Brain microvascular endothelial cell (primary cell): ENCODE results near the gene HIVEP3.
A peak's percentile ranks its signal among the peaks of the same experiment; 100 is the strongest.

ENCODE experiments used
- DNase-seq: peaks from one replicate; pipeline ENCODE4 v3.0.0-alpha.2; 2020
- H3K27ac ChIP-seq: fragments of 250-450 bp; sonication (Bioruptor Pico); 2 replicates; pipeline ENCODE4 v1.5.1; 2020; ENCODE audit warnings: mild to moderate bottlenecking, moderate library complexity
- H3K27me3 ChIP-seq: fragments of 250-450 bp; sonication (Bioruptor Pico); replicated peaks from 2 replicates; pipeline ENCODE4 v1.5.1; 2020; ENCODE audit warnings: mild to moderate bottlenecking
- H3K36me3 ChIP-seq: fragments of 250-450 bp; sonication (Bioruptor Pico); replicated peaks from 2 replicates; pipeline ENCODE4 v1.5.1; 2020; ENCODE audit warnings: mild to moderate bottlenecking
- H3K4me3 ChIP-seq: 2 replicates; pipeline ENCODE4 v1.5.1; 2011; ENCODE audit warnings: low read depth, mild to moderate bottlenecking, control low read depth, low read length, moderate library complexity
- CTCF ChIP-seq: IDR thresholded peaks from 2 replicates; pipeline ENCODE4 v1.5.1; 2011; ENCODE audit warnings: low read depth, mild to moderate bottlenecking, moderate library complexity, low read length, control low read depth, inconsistent platforms; ENCODE audit errors: missing control alignments
- in situ Hi-C: cut with HindIII; loops from 2 replicates; pipeline ENCODE4 v1.10.0; 2017; ENCODE audit warnings: low sequenced_read_pairs, low pct_ligation_motif_present

The HIVEP3 gene

GRCh38 chr1:41496080-41497055 is 422.4 kb downstream of the HIVEP3 start:
- in situ Hi-C loops, result no loop called here
- Histone ChIP-seq H3K4me3 (peak overlapping the region; percentile 22), H3K27ac (peak overlapping the region; percentile 51), H3K36me3 (no peaks in the 10 kb centered on the region), H3K27me3 (no peaks in the 10 kb centered on the region)
- no peak for DNase-seq
- TF ChIP-seq CTCF, result no peak

GRCh38 chr1:41495210-41495948 is 423.3 kb downstream of the HIVEP3 start:
- TF ChIP-seq CTCF, result peak; percentile 62
- H3K27ac ChIP-seq, result no peak overlapping the region
- no peak overlapping the region for H3K4me3 ChIP-seq

GRCh38 chr1:41494351-41495209 is 424.1 kb downstream of the HIVEP3 start:
- Histone ChIP-seq H3K4me3 (no peak overlapping the region), H3K27me3 (no peaks in the 10 kb centered on the region), H3K27ac (no peak overlapping the region), H3K36me3 (no peaks in the 10 kb centered on the region)
- TF ChIP-seq CTCF, result no peak
- no peak for DNase-seq
- in situ Hi-C loops, result no loop called here

More at GRCh38 chr1:41495210-41495948, 423.3 kb downstream of the HIVEP3 start:
- no peaks in the 10 kb centered on the region for H3K36me3 ChIP-seq
- no peak for DNase-seq
- no peaks in the 10 kb centered on the region for H3K27me3 ChIP-seq
- in situ Hi-C loops, result no loop called here

GRCh38 chr1:41493626-41494350 is 424.9 kb downstream of the HIVEP3 start:
- in situ Hi-C loops, result no loop called here
- Histone ChIP-seq H3K27ac (peak overlapping the region; percentile 46), H3K36me3 (no peaks in the 10 kb centered on the region), H3K4me3 (no peak overlapping the region), H3K27me3 (no peaks in the 10 kb centered on the region)
- DNase-seq, result no peak
- TF ChIP-seq CTCF, result no peak

GRCh38 chr1:41493117-41493536 is 425.6 kb downstream of the HIVEP3 start:
- peak; percentile 91 for DNase-seq
- Histone ChIP-seq H3K27ac (peak overlapping the region; percentile 46), H3K4me3 (no peak overlapping the region), H3K27me3 (no peaks in the 10 kb centered on the region), H3K36me3 (no peaks in the 10 kb centered on the region)
- in situ Hi-C loops, result no loop called here
- TF ChIP-seq CTCF, result no peak
